ENCODE measurements around the gene TOPORS.
"Not testable (repeated sequence)": the region's sequence is repeated elsewhere in the genome, so short reads cannot be mapped to it uniquely, and the experiment has no call there.

TOPORS gene

GRCh38 chr9:32552172-32552872, at the start of gene TOPORS, which contains the start of gene SMIM27:
TOPORS (minus strand) TSS chr9:32552586; CDS start chr9:32552436, 150 bp downstream.
SMIM27 (plus strand) TSS chr9:32552327; CDS start chr9:32552435, 108 bp downstream.
- DNase-seq (ENCODE audit: extremely low read depth, low read depth), result peak; percentile 56
- no peak for TF ChIP-seq CTCF (IDR thresholded peaks at IDR 0.05; ENCODE audit: low read depth, low read length)

GRCh38 chr9:32599021-32599420, 46.6 kb upstream of the TOPORS start:
- DNase-seq (ENCODE audit: extremely low read depth, low read depth), result not testable (repeated sequence)

- TF ChIP-seq CTCF (IDR thresholded peaks at IDR 0.05; ENCODE audit: low read depth, low read length), result no peak
- no peak for DNase-seq (ENCODE audit: extremely low read depth, low read depth)
Observed at GRCh38 chr9:32596936-32597335, 44.5 kb upstream of the TOPORS start.

GRCh38 chr9:32596096-32596865, 43.9 kb upstream of the TOPORS start:
- no peak for DNase-seq (ENCODE audit: extremely low read depth, low read depth)
- TF ChIP-seq CTCF (IDR thresholded peaks at IDR 0.05; ENCODE audit: low read depth, low read length), result no peak

GRCh38 chr9:32590898-32591297, 38.5 kb upstream of the TOPORS start:
- no peak for TF ChIP-seq CTCF (IDR thresholded peaks at IDR 0.05; ENCODE audit: low read depth, low read length)
- DNase-seq (ENCODE audit: extremely low read depth, low read depth), result no peak

- DNase-seq (ENCODE audit: extremely low read depth, low read depth), result no peak
- TF ChIP-seq CTCF (IDR thresholded peaks at IDR 0.05; ENCODE audit: low read depth, low read length), result no peak
Observed at GRCh38 chr9:32590476-32590875, 38.1 kb upstream of the TOPORS start.

- DNase-seq (ENCODE audit: extremely low read depth, low read depth), result no peak
Observed at GRCh38 chr9:32589083-32589723, 36.8 kb upstream of the TOPORS start.

More at GRCh38 chr9:32589083-32589723, 36.8 kb upstream of the TOPORS start:
- TF ChIP-seq CTCF (IDR thresholded peaks at IDR 0.05; ENCODE audit: low read depth, low read length), result peak; percentile 51
